Daoy (cell line): ENCODE measurements around the gene ATP5MC2. TPM values are rescaled to one million over a fixed set of nuclear protein-coding genes. Genes with fewer than 3 reads are reported as not detected.
"Not testable (repeated sequence)": the region's sequence is repeated elsewhere in the genome, so short reads cannot be mapped to it uniquely, and the experiment has no call there.

Experiments
- DNase-seq: peaks from one replicate; pipeline ENCODE4 v3.0.0-alpha.2; 2015; ENCODE audit warnings: low read depth
- total RNA-seq: library from RNA; depleted of rRNA; stranded (reverse); fragments of >200 nt; shearing (Covaris generic); gene quantifications from 2 replicates; pipeline ENCODE4 v1.2.3, GENCODE V29; 2014

Gene ATP5MC2
- total RNA-seq, 1 experiment from 2014 or later: 471 TPM

DNA sequence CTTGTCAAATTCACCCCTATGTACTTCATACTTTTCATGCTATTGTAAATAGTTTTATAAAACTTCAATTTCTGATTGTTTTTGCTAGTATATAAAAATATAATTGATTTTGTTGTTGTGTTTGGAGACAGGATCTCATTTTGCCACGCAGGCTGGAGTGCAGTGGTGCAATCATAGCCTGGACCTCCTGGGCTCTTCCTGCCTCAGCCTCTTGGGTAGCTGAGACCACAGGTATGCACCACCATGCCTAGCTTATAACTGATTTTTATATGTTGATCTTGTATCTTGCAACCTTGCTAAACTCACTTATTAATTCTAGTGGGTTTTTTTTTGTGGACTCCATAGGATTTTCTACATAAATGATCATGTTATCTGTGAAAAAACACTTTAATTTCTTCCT, 23.5 kb downstream of the ATP5MC2 start:
- peak; percentile 60 for DNase-seq

DNA sequence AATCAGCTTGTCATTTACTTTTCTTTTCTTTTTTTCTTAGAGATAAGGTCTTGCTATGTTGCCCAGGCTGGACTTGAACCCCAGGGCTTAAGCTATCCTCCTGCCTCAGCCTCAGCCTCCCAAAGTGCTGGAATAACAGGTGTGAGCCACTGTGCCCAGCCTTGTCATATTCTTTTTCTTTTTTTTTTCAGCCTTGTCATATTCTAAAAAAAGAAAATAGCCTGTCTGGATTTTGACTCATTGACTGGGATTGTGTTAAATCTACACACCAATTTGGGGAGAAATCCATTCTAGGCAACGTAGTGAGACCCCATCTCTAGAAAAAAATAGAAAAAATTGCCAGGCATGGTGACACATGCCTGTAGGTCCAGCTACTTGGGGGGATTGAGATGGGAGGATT, 24.1 kb downstream of the ATP5MC2 start:
- no peak for DNase-seq

DNA sequence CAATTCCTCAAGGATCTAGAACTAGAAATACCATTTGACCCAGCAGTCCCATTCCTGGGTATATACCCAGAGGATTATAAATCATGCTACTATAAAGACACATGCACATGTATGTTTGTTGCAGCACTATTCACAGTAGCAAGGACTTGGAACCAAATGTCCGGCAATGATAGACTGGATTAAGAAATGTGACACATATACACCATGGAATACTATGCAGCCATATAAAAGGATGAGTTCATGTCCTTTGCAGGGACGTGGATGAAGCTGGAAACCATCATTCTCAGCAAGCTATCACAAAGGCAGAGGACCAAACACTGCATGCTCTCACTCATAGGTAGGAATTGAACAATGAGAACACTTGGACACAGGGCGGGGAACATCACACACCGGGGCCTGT, 29.6 kb downstream of the ATP5MC2 start:
- DNase-seq: not testable (repeated sequence)

DNA sequence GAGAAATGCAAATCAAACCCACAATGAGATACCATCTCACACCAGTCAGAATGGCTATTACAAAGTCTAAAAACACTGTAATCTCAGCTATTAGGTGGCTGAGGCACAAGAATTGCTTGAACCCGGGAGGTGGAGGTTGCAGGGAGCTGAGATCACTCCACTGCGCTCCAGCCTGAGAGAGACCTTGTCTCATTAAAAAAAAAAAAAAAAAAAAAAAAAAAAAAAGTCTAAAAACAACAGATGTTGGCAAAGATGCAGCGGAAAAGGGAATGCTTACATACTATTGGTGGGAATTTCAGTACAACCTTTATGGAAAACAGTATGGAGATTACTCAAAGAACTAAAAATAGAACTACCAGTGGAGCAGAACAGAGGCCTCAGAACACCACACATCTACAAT, 30.7 kb downstream of the ATP5MC2 start:
- DNase-seq: no peak

DNA sequence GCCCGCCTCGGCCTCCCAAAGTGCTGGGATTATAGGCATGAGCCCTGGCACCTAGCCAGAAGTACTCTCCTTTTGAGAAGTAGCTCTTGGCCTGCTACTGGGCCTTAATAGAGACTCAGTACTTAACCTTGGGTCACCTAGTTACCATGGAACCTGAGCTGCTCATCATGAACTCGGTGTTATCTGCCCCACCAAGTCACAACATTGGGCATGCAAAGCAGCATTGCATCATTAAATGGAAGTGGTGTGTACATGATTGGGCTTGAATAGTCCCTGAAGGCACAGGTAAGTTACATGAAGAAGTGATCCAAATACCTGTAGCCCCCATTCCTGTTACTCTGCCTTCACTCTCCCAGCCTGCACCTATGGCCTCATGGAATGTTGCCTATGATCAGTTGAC, 31.8 kb downstream of the ATP5MC2 start:
- no peak for DNase-seq

DNA sequence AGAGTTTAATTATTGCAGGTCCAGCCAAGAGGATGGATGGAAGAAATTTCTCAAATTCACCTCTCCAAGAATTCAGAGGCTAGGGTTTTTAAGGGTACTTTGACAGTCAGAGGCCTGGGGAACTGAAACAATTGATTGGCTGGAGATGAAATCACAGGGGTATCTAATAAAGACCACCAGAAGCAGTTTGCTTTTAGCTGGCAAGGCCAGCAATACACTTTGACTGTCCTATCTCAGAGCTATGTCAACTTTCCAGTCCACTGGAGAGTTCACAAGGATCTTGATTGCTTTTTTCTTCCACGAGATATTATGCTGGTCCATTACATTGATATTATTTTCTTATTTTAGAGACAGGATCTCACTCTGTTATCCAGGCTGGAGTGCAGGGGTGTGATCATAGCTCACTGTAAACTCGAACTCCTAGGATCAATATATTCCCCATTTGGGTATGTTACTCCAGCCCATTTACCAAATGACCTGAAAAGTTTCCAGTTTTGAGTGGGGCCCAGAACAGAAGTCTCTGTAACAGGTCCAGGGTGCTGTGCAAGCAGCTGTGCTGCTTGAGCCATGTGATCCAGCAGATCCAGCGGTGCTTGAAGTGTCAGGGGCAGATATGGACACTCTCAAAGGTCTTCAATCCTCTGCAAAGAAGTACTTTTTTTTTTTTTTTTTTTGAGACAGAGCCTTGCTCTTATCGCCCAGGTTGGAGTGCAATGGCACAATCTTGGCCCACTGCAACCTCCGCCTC, 32.5 kb downstream of the ATP5MC2 start:
- DNase-seq: no peak

DNA sequence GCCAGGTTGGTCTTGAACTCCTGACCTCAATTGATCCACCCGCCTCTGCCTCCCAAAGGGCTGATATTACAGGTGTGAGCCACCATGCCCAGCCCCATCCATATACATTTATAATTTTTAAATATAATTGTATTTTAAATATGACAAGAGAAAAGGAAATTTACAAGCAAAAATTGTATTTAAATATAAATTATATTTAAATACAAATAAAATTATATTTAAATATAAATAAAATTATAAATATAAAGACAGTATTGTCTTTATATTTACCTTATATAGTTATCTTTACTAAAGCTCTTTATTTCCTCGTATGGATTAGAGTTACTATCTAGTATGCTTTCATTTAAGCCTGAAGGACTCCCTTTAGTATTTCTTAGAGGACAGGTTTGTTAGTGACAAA, 37.8 kb downstream of the ATP5MC2 start:
- DNase-seq: no peak

DNA sequence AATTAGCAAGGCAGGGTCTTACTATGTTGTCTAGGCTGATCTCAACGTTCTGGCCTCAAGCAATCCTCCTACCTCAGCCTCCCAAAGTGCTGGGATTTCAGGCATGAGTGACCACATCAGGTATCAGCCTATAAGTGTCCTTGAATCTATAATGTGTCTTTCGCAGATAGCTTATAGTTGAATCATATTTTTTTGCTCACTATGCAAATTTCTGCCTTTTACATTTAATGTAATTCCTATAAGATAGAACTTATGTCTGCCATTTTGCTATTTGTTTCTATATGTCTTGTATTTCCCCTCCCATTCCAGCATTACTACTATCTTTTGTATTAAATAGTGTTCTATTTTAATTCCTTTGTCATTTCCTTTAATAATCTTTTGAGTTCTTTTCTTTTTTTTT, 39.2 kb downstream of the ATP5MC2 start:
- DNase-seq: no peak

DNA sequence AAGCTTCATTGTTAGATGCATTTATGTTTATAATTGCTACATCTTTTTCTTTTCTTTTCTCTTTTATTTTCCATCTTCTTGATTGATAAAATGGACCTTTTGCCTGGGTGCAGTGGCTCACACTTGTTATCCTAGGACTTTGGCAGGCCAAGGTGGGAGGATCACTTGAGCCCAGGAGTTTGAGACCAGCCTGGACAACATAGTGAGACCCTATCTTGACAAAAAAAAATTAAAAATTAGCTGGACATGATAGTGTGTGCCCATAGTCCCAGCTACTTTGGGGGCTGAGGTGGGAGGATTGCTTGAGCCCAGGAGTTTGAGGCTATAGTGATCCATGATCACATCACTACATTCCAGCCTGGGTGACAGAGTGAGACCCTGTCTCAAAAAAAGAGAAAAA, 40.2 kb downstream of the ATP5MC2 start:
- not testable (repeated sequence) for DNase-seq

DNA sequence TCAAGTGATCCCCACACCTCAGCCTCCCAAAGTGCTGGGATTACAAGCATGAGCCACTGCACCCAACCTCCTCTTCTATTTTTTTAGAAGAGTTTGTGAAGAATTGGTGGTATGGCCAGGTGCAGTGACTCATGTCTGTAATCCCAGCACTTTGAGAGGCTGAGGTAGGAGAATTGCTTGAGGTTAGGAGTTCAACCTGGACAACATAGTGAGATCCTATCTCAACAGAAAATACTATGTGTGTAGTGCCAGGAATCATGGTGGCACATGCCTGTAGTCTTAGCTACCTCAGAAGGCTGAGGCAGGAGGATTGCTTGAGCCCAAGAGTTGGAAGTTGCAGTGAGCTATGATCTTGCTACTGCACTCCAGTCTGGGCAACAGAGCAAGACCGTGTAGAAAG, 44.2 kb downstream of the ATP5MC2 start:
- DNase-seq: no peak

DNA sequence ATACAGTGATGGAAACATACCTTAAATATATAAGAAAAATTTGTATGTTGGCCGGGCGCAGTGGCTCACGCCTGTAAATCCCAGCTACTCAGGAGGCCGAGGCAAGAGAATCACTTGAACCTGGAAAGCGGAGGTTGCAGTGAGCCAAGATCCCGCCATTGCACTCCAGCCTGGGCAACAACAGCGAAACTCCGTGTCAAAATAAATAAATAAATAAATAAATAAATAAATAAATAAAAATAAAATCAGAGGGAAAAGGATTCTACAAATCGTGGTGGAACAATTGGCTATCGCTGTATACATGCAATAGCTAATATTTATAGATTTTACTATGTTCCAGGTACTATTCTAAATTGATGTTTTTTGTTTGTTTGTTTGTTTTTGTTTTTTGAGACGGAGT, 48.0 kb downstream of the ATP5MC2 start:
- DNase-seq: no peak

DNA sequence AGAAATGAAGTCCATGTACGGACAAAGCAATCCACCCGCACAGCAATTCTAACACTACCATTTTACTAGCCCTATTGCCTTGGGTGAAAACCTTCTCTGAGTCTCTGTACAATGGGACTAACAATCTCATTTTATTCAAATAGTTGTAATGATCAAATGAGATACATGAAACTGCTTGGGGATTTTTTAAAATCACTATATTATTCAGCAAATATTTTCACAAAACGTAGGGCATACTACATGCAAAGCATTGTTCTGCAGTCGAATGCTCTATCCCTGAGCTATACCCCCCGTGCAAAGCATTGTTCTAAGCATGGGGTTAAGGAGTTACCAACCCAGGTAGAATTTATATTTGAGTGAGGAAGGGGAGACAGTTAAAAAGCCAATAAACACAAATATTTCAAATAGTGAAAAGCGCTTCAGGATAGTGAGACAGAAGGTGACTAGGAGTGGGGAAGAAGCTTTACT, 49.1 kb downstream of the ATP5MC2 start:
- no peak for DNase-seq

DNA sequence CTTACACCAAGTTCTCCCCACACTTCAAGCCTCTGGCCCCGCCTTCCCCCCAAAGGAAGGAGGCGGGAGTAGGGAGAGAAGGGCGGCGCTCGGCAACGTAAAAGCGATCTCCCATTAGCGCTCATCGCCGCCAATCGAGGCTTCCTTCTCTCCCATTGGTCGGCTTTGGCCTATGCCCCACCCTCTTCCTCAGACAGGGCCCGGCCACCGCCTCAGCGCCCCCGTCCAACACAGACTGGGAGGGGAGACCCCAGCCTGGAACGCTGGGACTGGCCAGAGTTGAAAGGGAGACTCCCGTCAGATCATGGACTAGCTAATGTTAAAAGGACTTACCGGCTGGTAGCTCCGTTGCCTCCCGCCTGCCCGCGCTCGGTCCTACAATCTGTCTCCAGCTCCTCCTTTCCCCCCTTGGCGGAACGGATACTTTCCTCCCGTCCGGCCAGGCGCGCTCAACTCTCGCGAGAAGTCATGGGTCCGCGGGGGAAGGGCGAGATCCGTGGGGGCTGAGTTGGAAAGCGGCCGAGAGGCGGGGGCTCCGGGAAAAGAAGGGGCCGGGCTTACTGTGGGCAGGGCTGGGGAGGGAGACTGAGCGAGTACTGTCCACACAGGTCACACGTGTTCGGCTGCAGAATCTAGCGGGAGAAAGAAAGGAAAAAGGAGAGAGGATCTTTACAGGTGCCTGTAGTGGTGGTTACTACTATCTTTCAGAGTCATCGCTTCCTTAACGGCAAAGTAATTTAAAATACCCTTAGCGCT, 49.8 kb downstream of the ATP5MC2 start, which contains the start of gene ATF7:
Gene ATF7 (minus strand): TSS at position 437 of the 756 bp plus-strand sequence. CDS start 25,382 bp downstream, outside the sequence.
- peak; percentile 98 for DNase-seq

DNA sequence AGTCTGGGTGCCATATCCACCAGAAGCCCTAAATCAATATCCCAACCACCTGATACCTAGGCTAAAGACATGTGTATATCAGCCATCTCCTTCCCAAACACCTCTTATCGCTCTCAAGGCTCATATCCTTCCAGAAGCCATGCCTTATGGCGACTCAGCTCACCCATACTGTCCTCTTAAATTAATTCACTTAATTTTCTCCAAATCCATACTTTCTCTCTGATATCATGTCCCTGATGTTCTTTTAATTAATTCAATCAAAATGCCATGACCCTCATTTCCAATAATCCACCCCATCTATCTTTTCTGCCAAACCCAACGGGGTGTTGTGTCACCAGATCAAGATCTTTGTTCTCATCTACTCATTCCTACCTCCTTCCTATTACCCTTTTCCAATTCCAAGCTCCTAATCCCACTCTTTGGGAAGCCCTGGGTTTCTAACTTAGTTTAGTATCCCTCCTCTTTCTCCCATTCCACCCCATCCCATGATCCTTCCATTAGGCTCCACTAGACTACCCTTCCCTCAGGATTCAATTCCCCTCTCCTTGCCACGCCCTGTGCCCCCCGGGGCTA, 50.4 kb downstream of the ATP5MC2 start:
- no peak for DNase-seq

DNA sequence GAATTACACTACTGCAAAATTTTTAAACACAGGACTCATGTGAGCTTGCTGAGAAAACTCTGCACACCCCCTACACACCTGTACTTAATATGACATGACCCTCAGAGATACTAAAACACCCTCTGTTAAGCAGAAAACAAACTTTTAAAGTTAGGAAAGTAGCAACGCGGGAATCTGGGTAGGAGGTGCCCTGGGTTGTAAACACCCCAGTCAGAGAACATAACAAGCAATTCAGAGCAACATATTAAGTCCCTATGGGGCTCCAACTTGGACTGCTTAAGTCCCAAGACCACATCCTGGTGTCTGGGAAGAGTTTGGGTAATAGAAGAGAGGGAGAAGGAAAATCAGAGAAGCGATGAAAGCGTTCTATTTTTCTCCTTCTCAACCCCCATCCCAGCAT, 50.9 kb downstream of the ATP5MC2 start:
- no peak for DNase-seq

DNA sequence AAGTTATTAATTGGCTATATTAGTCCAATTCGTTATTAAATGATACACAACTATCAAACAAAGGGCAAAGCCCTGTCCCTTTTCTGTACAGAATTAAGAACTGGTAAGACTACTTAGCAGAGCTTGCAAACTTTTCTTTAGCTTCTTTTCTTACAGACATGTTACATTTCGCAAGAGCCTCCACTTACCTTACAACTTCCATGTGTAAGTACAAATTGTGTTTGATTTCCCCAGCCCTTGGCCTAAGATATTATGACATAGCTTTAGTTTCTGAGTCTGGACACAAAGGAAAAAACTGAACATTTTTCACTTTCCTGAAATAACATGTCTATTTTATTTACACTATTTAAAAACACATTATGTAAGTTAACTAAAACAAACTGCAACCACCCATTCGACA, 51.4 kb downstream of the ATP5MC2 start:
- DNase-seq: no peak

DNA sequence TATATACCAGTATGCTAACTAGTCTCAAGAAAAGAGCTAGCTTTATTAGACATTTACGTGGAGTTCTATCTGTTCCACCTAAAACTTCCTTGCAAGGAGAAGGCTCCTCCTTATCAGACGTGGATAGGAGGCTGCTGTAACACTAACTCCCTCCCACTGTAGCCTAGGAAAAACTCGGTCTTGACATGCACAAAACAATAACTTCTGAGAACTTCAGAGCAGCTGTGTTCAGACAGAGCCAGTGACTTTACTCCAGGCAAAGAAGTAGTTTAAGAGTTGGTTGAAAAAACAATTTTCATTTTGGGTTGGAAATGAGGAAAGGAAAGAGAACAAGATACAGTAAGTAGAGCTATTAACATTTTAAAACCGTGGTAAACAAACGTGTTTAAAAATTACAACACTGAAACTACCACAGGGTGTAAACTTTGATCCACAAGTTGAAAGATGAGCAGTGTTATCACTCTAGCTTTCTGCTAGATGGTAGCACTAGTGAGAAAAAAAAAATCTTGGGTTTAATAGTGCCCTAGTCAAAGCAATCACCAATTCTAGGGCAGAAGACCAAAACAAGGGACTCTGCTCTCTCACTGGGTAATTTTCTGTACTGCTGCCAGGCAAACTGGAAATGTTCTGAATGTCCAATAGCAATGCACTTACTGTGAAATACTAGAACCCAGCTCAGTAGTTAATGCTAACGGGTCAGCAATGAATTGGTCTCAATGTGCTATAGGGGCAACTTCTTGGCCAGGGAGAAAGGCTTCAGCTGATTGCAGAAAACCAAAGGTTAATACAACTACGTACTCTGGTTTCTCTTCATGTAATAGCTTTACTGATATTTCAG, 52.1 kb downstream of the ATP5MC2 start:
- no peak for DNase-seq

DNA sequence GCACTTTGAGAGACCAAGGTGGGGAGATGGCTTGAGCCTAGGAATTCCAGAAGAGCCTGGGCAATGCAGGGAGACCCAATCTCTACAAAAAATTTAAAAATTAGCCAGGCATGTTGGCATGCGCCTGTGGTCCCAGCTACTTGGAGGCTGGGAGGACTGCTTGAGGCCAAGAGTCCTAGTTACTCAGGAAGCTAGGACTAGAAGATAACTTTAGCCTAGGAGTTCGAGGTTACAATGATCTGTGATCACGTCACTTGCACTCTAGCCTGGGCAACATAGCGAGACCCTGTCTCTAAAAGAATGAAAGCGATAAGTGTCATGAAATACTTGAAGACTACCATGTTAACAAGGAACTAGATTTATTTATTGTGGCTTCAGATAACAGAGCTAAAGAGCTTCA, 53.2 kb downstream of the ATP5MC2 start:
- DNase-seq: no peak

DNA sequence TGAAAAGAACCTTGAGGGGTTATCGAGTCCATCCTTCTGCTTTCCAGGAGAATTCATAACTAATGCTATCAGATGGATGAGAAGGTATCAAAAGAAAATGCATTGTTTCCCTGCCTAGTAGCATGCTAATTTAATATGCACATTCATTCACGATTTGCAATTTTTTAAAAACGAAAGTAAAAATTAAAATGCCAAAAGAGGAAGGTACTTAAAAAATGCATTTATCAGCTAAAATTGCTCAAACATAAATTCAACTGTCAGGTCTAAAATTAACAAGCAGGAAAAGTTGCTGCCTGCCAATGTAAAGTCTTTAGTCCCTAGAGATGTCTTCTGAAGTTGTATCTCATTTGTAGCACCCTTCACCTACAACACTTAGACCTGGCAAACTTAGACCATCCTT, 57.6 kb downstream of the ATP5MC2 start:
- DNase-seq: no peak

DNA sequence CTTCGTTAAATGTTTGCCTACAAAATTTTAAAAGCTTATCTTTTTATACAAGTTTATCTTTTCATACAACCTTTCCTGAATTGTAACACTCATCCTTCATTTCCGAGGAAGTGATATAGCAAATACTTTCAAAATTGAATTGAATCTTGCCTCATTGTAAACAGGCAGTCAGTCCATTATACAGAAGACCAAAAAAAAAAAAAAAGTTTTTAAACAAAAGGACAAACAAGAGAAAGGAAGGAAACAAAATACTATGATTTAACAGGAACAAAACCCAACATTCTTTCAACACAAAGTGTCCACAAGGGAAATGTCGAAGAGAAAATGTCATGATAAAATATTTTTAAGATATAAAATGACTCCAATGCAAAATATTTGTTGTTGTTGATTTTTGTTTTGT, 58.2 kb downstream of the ATP5MC2 start:
- no peak for DNase-seq

DNA sequence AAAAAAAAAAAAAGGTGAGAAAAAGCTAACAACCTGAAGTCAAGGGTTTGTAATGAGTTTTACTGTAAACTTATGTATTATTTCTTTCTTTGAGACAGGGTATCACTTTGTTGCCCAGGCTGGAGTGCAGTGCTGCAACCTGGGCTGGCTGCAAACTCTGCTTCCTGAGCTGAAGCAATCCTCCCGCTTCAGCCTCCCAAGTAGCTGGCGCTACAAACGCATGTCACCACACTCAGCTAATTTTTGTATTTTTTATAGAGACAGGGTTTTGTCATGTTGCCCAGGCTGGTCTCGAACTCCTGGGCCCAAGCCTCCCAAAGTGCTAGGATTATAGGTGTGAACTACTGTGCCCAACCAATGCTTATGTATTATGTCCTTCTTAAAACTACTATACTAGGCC, 58.9 kb downstream of the ATP5MC2 start:
- no peak for DNase-seq
